HepG2 (cell line): ENCODE measurements around the gene KCNJ2. TPM values are rescaled to one million over a fixed set of nuclear protein-coding genes. Genes with fewer than 3 reads are reported as not detected.

ENCODE experiments used
- ATAC-seq: fragments of 200-7000 bp; cut with Tn5 transposase; 3 replicates; pipeline ENCODE4 v1.9.1; 2020; ENCODE audit warnings: mild to moderate bottlenecking, moderate library complexity
- BruUV-seq: library from RNA; stranded (reverse); fragments of 400-500 nt; replicated peaks from 2 replicates; lab custom pipeline; 2021; lab: Mats Ljungman, UMichigan
- CTCF ChIA-PET: fragments of 300-600 bp; formaldehyde crosslinking; extraction: SDS; loops from one replicate; lab custom pipeline; 2021; ENCODE audit warnings: low total read pairs, inconsistent platforms, low intra/inter-chr PET ratio; lab: Yijun Ruan, JAX
- POLR2A ChIA-PET: fragments of 350-600 bp; sonication (Branson Sonifier 250); formaldehyde crosslinking; loops from one replicate; lab custom pipeline; 2020; ENCODE audit warnings: antibody characterized with exemption, inconsistent platforms; lab: Yijun Ruan, JAX
- DNase-seq: peaks from one replicate; pipeline ENCODE4 v3.0.0-alpha.2; 2015; ENCODE audit warnings: low spot score
- FAIRE-seq: peaks from 3 replicates; lab custom pipeline; 2011; peaks lifted over from hg19 to GRCh38; lab: Jason Lieb, UNC
- H2AFZ ChIP-seq: one replicate; pipeline ENCODE4 v1.6.1; 2011; ENCODE audit warnings: low read length, inconsistent platforms
- H3K27ac ChIP-seq: fragments of 300-600 bp; 3 replicates; pipeline ENCODE4 v1.8.0; 2011; ENCODE audit warnings: mixed run types, mild to moderate bottlenecking, mixed read lengths, low read length, inconsistent platforms; ENCODE audit not compliant: insufficient read depth; ENCODE audit errors: extremely low read length
- H3K27me3 ChIP-seq, 2 experiments: fragments of 200-600 bp in 1 of 2; 2 replicates in 1 of 2; 3 replicates in 1 of 2; pipeline versions ENCODE4 v1.6.0 to v1.8.0; 2011; ENCODE audit warnings: low read length in 2 of 2, mild to moderate bottlenecking in 2 of 2, moderate library complexity in 2 of 2, inconsistent platforms in 1 of 2; ENCODE audit not compliant: insufficient read depth in 2 of 2, control insufficient read depth in 1 of 2
- H3K36me3 ChIP-seq, 2 experiments: fragments of 200-600 bp in 1 of 2; replicated peaks in 1 of 2; 2 replicates in 1 of 2; 3 replicates in 1 of 2; pipeline versions ENCODE4 v1.5.1 to v1.8.0; 2011; ENCODE audit warnings: low read length in 2 of 2, inconsistent platforms in 1 of 2; ENCODE audit not compliant: insufficient read depth in 2 of 2, control insufficient read depth in 1 of 2
- H3K4me1 ChIP-seq: 2 replicates; pipeline ENCODE4 v1.5.1; 2012; ENCODE audit warnings: low read length, inconsistent platforms; ENCODE audit not compliant: insufficient read depth
- H3K4me2 ChIP-seq: 2 replicates; pipeline ENCODE4 v1.6.0; 2011; ENCODE audit warnings: low read depth, low read length, inconsistent platforms
- H3K4me3 ChIP-seq, 3 experiments: fragments of 200-600 bp in 1 of 3; sonication (generic), shearing (Covaris generic) in 1 of 3; replicated peaks in 1 of 3; 2 replicates each; pipeline ENCODE4 v1.5.1; 2011 to 2016; ENCODE audit warnings: low read length in 3 of 3, inconsistent platforms in 2 of 3, low read depth in 2 of 3, mild to moderate bottlenecking in 2 of 3, control low read depth in 1 of 3, mixed read lengths in 1 of 3; ENCODE audit not compliant: insufficient read depth in 1 of 3
- H3K79me2 ChIP-seq: one replicate; pipeline ENCODE4 v1.6.1; 2011; ENCODE audit warnings: low read length, inconsistent platforms; ENCODE audit not compliant: insufficient read depth
- H3K9ac ChIP-seq: 2 replicates; pipeline ENCODE4 v1.6.0; 2011; ENCODE audit warnings: mild to moderate bottlenecking, low read depth, low read length, inconsistent platforms; ENCODE audit not compliant: insufficient read depth
- H3K9me3 ChIP-seq: 2 replicates; pipeline ENCODE4 v1.5.1; 2012; ENCODE audit warnings: mild to moderate bottlenecking, low read length
- H4K20me1 ChIP-seq: 2 replicates; pipeline ENCODE4 v1.6.0; 2011; ENCODE audit warnings: inconsistent platforms, mild to moderate bottlenecking, low read length, moderate library complexity; ENCODE audit not compliant: insufficient read depth
- HMGXB3 ChIP-seq: sonication (generic); formaldehyde crosslinking; IDR thresholded peaks from 2 replicates; pipeline ENCODE4 v1.4.0; 2020; ENCODE audit warnings: missing genetic modification reagents, borderline replicate concordance
- REL ChIP-seq: sonication (generic); formaldehyde crosslinking; conservative IDR thresholded peaks from 2 replicates; pipeline ENCODE4 v1.8.0; 2022; ENCODE audit warnings: mild to moderate bottlenecking, missing genetic modification reagents, moderate library complexity
- ZBTB4 ChIP-seq: sonication (generic); formaldehyde crosslinking; IDR thresholded peaks from 2 replicates; pipeline ENCODE4 v1.4.0; 2020; ENCODE audit warnings: missing genetic modification reagents, mild to moderate bottlenecking, borderline replicate concordance
- WGBS: methylation state at CpG from one replicate; pipeline ENCODE4 v1.1.6; 2017; ENCODE audit warnings: low lambda C conversion rate; 5-methylcytosine and 5-hydroxymethylcytosine counted together
- in situ Hi-C: cut with HindIII; loops from 2 replicates; pipeline ENCODE4 v1.10.0; 2017; ENCODE audit warnings: low pct_unique_long_range_greater_than_20kb; ENCODE audit not compliant: extremely low pct_ligation_motif_present
- intact Hi-C: fragments of 100-400 bp; cut with micrococcal nuclease; formaldehyde crosslinking; loops from one replicate; pipeline ENCODE4 v1.10.0; 2022; ENCODE audit not compliant: unreplicated experiment
- polyA plus RNA-seq, 8 experiments: library from polyadenylated mRNA; depleted of rRNA in 3 of 8; stranded (reverse) in 7 of 8; unstranded in 1 of 8; fragments of >200 nt; fragmentation: Illumina TruSeq in 4 of 8; extraction: Trizol in 4 of 8; gene quantifications; 2 replicates each; pipeline versions ENCODE4 v1.2.1 to v1.2.3, GENCODE V29; 2011 to 2016; ENCODE audit warnings: low read depth in 4 of 8, missing spikeins in 1 of 8, mixed read lengths in 1 of 8; ENCODE audit not compliant: insufficient read depth in 1 of 8
- total RNA-seq, 5 experiments: library from RNA; depleted of rRNA; stranded (reverse); fragments of >200 nt; fragmentation: Illumina TruSeq; extraction: Trizol; gene quantifications; 2 replicates each; pipeline ENCODE4 v1.2.3, GENCODE V29; 2016; ENCODE audit warnings: low read depth in 1 of 5

KCNJ2 gene
- total and polyA plus RNA-seq, 2 of the 13 experiments (the other 11 are each of a cell fraction or from before 2014, with no cell fraction given) = not detected

GRCh38 chr17:70208825-70209555 is 39.7 kb downstream of the KCNJ2 start:
- ATAC-seq (no peak), FAIRE-seq (no peak), DNase-seq (no peak)
- no peak for TF ChIP-seq ZBTB4
- no peak for TF ChIP-seq REL (CRISPR knock-in tag)
- no peak for TF ChIP-seq HMGXB3 (CRISPR knock-in tag)
- Histone ChIP-seq H3K79me2 (no peaks in the 10 kb centered on the region), H3K27me3 (no peaks in the 10 kb centered on the region), H3K4me1 (no peaks in the 10 kb centered on the region), H3K36me3 (no peaks in the 10 kb centered on the region), H3K9ac (no peak overlapping the region), H2AFZ (no peak overlapping the region), H4K20me1 (no peaks in the 10 kb centered on the region), H3K9me3 (peaks cover 75% of the 10 kb centered on the region), H3K27ac (no peak overlapping the region), H3K4me2 (no peak overlapping the region), H3K4me3 (no peak overlapping the region)
- no TSS peak for BruUV-seq
- ChIA-PET CTCF (no interaction called here), POLR2A (no interaction called here)
- intact Hi-C loops (no loop called here), in situ Hi-C loops (no loop called here)
- WGBS = 16% methylated on average over 6 of the region's 6 CpGs
